Placental epithelial cell (primary cell): ENCODE results near the gene RCHY1. TPM values are rescaled to one million over a fixed set of nuclear protein-coding genes. Genes with fewer than 3 reads are reported as not detected.

Experiments used
- total RNA-seq: library from RNA; depleted of rRNA; stranded (reverse); fragments of >200 nt; gene quantifications from 2 replicates; pipeline ENCODE4 v1.2.3, GENCODE V29; 2012

The RCHY1 gene
- 24.3 and 45.5 TPM in 2 replicates for total RNA-seq

DNA sequence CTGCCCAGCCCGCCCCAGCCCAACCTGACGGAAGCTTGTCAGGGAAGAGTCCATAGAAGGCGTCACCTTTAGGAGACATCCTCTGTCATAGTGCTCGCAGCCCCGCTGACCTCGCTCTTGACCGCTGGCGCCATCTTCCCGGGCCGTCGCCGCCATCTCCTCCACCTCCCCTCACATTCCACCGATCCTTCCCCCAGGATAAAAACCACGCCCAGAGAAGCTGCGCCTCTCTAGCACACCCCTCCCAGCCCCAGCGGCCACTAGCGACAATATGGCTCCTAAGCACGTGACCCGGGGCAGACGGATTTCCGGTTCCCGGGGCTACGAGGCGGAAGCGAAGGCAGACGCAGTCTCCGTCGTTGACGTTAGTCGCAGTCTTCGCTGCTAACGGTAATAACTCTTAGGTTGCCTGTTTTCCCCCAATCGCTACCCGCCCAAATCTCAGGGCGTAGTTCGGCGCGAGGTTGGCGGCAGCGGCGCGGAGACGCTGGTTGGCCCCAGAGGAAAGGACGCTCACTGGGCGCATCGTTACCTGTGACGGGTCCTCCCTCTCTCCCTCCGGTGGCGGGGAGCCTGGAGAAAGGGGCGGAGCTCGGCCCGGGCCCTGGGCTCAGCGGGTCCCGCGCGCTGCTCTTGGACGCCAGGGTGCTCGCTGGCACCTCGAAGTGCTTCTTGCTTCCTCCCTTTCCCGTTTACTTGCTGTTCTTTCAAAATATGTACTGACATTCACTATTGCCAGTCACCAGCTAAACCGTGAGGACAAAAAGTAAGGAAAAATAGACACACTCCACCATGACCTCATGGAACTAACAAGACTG is at the start of gene RCHY1, which contains the start of gene THAP6:
TSS of gene RCHY1 (minus strand) at position 273 of the 818 bp plus-strand sequence. CDS start at position 156, 117 bp downstream.
TSS of gene THAP6 (plus strand) at position 343 of the 818 bp plus-strand sequence. CDS start 980 bp downstream, outside the sequence.

DNA sequence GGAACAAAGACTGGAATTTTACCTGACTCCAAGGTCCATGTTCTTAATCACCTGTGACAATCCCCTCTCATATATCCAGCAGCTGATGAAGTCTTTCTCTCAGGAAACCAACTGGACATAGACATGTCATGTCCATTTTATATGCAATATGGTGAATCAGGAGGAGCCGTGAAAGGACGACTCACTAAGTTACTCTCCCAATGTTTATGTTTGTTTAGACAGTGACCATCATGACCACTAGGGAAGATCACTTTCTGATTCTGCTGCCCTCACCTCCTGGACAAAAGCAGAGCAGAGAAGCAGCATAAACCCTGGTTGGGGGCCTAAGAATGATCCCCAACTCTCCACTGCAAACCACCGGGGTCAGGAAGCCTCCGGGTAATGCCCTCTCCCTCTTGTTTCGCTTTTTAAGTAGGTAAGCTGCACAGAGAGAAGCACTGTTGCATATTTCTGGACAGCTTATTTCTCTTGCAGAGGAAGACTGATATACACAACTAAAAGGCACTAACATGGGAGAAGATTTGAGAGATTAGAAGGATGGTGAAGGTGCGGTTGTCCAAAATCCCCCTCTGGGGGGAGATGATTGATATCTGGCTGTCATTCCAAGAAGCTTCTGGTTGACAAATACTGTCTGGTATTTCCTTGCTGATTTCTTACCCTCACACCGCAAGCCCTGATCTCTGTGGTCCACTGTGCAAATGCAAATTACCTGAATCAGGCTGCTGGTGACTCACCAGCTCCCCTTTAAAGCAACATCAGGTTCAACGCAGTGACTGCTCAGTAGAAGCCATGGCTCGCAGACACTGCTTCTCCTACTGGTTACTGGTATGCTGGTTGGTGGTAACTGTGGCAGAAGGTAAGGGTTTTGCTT is 41.3 kb upstream of the RCHY1 start, which contains the start of gene ODAPH:
TSS of gene ODAPH (plus strand) at position 773 of the 871 bp plus-strand sequence. CDS start at position 790, 17 bp downstream.

Other genes starting within 250 kb of the RCHY1 start
- gene THAP6, start 70 bp upstream of the RCHY1 start, total RNA-seq: 18.0 and 21.2 TPM in 2 replicates
- 3.5 and 115 TPM in 2 replicates for gene ODAPH, start 41.7 kb upstream of the RCHY1 start, total RNA-seq
- 0.79 and 0.87 TPM in 2 replicates for gene CDKL2, start 116.1 kb upstream of the RCHY1 start, total RNA-seq
- gene G3BP2, start 159.0 kb upstream of the RCHY1 start, total RNA-seq: 108 and 151 TPM in 2 replicates
- 76.9 and 95.0 TPM in 2 replicates for gene USO1, start 210.2 kb upstream of the RCHY1 start, total RNA-seq